ENCODE data around the gene TSPAN5.

DNA sequence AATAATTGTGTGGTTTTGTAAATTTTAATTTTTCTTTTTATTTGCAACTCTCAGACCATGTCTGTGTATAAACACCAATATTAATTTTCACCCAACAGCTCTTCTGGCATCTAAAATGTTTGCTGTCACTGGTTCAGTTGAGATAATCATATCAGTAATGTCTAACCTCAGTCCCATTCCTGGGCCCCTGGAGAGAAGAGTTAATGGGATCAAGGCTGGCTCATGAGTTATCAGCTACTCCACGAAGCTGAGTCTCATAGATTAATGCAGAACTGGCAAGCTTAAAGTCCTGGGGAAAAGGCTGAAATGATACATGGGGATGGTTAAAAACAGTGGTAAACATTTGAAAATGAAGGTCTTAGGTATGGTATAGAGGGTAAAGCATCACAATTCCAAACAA, 28.4 kb upstream of the TSPAN5 start:
- TF ChIP-seq, protein P1, sequence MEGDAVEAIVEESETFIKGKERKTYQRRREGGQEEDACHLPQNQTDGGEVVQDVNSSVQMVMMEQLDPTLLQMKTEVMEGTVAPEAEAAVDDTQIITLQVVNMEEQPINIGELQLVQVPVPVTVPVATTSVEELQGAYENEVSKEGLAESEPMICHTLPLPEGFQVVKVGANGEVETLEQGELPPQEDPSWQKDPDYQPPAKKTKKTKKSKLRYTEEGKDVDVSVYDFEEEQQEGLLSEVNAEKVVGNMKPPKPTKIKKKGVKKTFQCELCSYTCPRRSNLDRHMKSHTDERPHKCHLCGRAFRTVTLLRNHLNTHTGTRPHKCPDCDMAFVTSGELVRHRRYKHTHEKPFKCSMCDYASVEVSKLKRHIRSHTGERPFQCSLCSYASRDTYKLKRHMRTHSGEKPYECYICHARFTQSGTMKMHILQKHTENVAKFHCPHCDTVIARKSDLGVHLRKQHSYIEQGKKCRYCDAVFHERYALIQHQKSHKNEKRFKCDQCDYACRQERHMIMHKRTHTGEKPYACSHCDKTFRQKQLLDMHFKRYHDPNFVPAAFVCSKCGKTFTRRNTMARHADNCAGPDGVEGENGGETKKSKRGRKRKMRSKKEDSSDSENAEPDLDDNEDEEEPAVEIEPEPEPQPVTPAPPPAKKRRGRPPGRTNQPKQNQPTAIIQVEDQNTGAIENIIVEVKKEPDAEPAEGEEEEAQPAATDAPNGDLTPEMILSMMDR (IDR thresholded peaks at IDR 0.05 in 8 of 11, conservative IDR thresholded peaks at IDR 0.05 in 3 of 11): no peak
- TF ChIP-seq POLR2AphosphoS5 (IDR thresholded peaks at IDR 0.05): no peak
- no peak for TF ChIP-seq POLR2A (IDR thresholded peaks at IDR 0.05)
